Stimulated activated memory B cell treated with anti-CD40 and anti-IgM and Interleukin-4, amounts not matched to agents 10 μg/mL and 1 μg/mL and 100 μg/mL, for 72 hours (primary cell): ENCODE data around the gene MAGEA4.

Experiments
- ATAC-seq: fragments of 150-1000 bp; cut with Tn5 transposase; 2 replicates; pipeline ENCODE4 v1.10.0; 2021
- H3K27ac Mint-ChIP-seq: one replicate; pipeline ENCODE4 v1.8.0; 2022; ENCODE audit warnings: mild to moderate bottlenecking, mixed read lengths
- H3K27me3 Mint-ChIP-seq: one replicate; pipeline ENCODE4 v1.8.0; 2022; ENCODE audit warnings: mixed read lengths
- H3K36me3 Mint-ChIP-seq: one replicate; pipeline ENCODE4 v1.8.0; 2022; ENCODE audit warnings: mixed read lengths
- H3K4me1 Mint-ChIP-seq: one replicate; pipeline ENCODE4 v1.8.0; 2022; ENCODE audit warnings: mixed read lengths
- H3K4me3 Mint-ChIP-seq: one replicate; pipeline ENCODE4 v1.8.0; 2022; ENCODE audit warnings: mild to moderate bottlenecking, moderate library complexity, mixed read lengths
- H3K9me3 Mint-ChIP-seq: one replicate; pipeline ENCODE4 v1.8.0; 2022; ENCODE audit warnings: mixed read lengths

The MAGEA4 gene

DNA sequence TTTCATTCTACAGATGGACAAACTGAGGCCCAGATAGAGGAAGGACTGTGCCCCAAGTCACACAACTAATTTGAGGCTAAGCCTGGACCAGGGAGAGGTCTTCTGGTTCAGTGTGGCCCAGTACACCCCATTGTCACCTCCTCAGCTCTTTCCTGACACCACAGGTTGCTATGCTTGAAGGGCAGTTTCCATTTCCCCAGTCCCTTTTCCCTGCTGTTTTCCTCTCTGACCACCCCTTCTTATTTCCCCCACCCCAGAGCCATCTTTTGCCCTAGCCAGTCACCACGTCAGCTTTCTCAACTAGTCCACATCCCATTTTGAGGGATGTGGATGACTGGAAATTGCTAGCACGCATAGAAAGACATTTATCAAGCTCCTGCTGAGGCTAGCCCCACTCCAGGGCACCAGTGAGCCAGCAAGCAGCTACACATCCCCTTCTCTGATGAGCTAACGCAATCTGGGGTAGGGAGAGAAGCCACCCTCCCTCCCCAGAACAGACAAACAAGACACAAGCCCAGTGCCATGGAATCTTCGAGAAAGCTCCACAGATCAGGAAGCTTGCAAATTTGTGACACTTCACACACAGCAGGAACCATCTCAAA lies 60.5 kb downstream of the MAGEA4 start:
- peaks cover 3% of the 10 kb centered on the region for H3K9me3 Mint-ChIP-seq
- H3K36me3 Mint-ChIP-seq: no peaks in the 10 kb centered on the region
- no peak overlapping the region for H3K27ac Mint-ChIP-seq
- ATAC-seq: no peak
- no peak overlapping the region for H3K4me3 Mint-ChIP-seq
- no peaks in the 10 kb centered on the region for H3K27me3 Mint-ChIP-seq
- H3K4me1 Mint-ChIP-seq: no peaks in the 10 kb centered on the region

- no peaks in the 10 kb centered on the region for H3K4me1 Mint-ChIP-seq
- H3K27ac Mint-ChIP-seq: no peak overlapping the region
- peaks cover 2% of the 10 kb centered on the region for H3K9me3 Mint-ChIP-seq
- H3K4me3 Mint-ChIP-seq: no peak overlapping the region
- no peak for ATAC-seq
- no peaks in the 10 kb centered on the region for H3K36me3 Mint-ChIP-seq
- no peaks in the 10 kb centered on the region for H3K27me3 Mint-ChIP-seq
Observed at GRCh38 chrX:151973851-151974335, 61.2 kb downstream of the MAGEA4 start.
